ENCODE measurements around the gene TLE2. TPM values are rescaled to one million over a fixed set of nuclear protein-coding genes. Genes with fewer than 3 reads are reported as not detected.
"Not testable (repeated sequence)": the region's sequence is repeated elsewhere in the genome, so short reads cannot be mapped to it uniquely, and the experiment has no call there.

Gene TLE2
- total and polyA plus RNA-seq, 3 donors from 2014 or later = 30.2 to 76.6 (median 70.5) TPM

GRCh38 chr19:3013263-3013725, 15.8 kb downstream of the TLE2 start:
- Histone ChIP-seq H3K4me3 (no peak overlapping the region), H3K4me1 (peaks cover 2% of the 10 kb centered on the region), H3K27me3 (no peaks in the 10 kb centered on the region), H3K36me3 (ENCODE audit: low read depth, missing control alignments) (no peaks in the 10 kb centered on the region), H3K27ac (peak overlapping the region in 1 of 2 donors; percentile 38), H3K9me3 (no peaks in the 10 kb centered on the region)
- intact Hi-C loops (cut with DNase I; ENCODE audit: low total_unique reads) = no loop called here
- 70 to 74% methylated on average over 7 of the region's 7 CpGs for WGBS, 2 donors
- DNase-seq = no peak
- no peak for TF ChIP-seq CTCF (IDR thresholded peaks at IDR 0.05)
- no peak for TF ChIP-seq POLR2A (IDR thresholded peaks at IDR 0.05)

DNA sequence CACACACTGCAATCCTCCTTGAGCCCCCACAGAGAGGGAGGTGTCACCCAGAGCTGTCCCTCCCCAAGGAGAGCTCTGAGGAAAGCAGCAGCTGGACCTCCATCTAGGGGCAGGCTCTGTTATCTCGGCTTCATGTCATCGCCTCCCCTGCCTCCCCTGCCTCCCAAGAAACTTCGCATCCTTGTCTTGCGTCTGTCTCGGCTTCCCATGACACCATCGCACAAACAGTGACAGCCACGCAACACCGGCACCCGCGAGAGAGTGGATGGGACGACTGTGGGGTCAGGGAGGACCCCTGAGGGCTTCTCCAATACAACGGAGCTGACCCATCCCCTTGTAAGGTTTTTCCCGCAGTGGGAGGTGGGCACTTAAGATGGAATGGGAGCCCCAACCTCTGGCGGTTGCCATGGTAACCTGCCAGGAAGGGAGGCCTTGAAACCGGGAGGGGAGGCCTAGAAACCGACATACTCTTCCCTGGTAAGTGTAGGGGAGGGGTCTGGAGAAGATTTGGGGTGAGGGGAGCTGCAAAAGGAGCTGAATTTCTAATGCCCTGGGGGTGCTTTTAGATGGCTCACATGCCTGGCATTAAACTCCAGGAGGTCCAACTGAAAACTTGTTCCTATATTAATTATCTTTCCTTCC, 16.3 kb downstream of the TLE2 start:
- intact Hi-C loops (cut with DNase I; ENCODE audit: low total_unique reads) = no loop called here
- Histone ChIP-seq H3K36me3 (ENCODE audit: low read depth, missing control alignments) (no peaks in the 10 kb centered on the region), H3K27me3 (no peaks in the 10 kb centered on the region), H3K27ac (no peak overlapping the region), H3K9me3 (no peaks in the 10 kb centered on the region), H3K4me3 (no peak overlapping the region), H3K4me1 (peaks cover 2% of the 10 kb centered on the region)
- DNase-seq = peak; percentile 46
- TF ChIP-seq POLR2A (IDR thresholded peaks at IDR 0.05) = no peak
- no peak for TF ChIP-seq CTCF (IDR thresholded peaks at IDR 0.05)
- 72 to 79% methylated on average over 16 of the region's 16 CpGs for WGBS, 2 donors

DNA sequence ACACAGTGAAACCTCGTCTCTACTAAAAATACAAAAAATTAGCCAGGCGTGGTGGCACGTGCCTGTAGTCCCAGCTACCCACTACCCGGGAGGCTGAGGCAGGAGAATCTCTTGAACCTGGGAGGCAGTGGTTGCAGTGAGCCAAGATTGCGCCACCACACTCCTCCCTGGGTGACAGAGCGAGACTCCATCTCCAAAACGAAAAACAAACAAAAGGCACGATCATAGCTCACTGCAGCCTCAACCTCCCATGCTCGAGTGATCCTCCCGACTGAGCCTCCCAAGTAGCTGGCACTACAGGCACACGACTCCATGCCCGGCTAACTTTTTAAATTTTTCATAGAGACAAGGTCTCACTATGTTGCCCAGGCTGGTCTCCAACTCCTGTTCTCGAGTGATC, 17.0 kb downstream of the TLE2 start:
- intact Hi-C loops (cut with DNase I; ENCODE audit: low total_unique reads); H3K27ac ChIP-seq; H3K9me3 ChIP-seq; H3K27me3 ChIP-seq; H3K4me3 ChIP-seq; H3K36me3 ChIP-seq (ENCODE audit: low read depth, missing control alignments); H3K4me1 ChIP-seq; DNase-seq: not testable (repeated sequence)
- 83 to 88% methylated on average over 10 to 13 of the region's 13 CpGs for WGBS, 2 donors

GRCh38 chr19:3010871-3011270, 18.2 kb downstream of the TLE2 start:
- Histone ChIP-seq H3K36me3 (ENCODE audit: low read depth, missing control alignments) (no peaks in the 10 kb centered on the region), H3K4me1 (peaks cover 2% of the 10 kb centered on the region), H3K4me3 (no peak overlapping the region), H3K9me3 (no peaks in the 10 kb centered on the region), H3K27me3 (no peaks in the 10 kb centered on the region), H3K27ac (no peak overlapping the region)
- TF ChIP-seq POLR2A (IDR thresholded peaks at IDR 0.05) = no peak
- no peak for TF ChIP-seq CTCF (IDR thresholded peaks at IDR 0.05)
- DNase-seq = no peak
- intact Hi-C loops (cut with DNase I; ENCODE audit: low total_unique reads) = no loop called here
- 88 to 93% methylated on average over 9 to 13 of the region's 13 CpGs for WGBS, 2 donors

- intact Hi-C loops (cut with DNase I; ENCODE audit: low total_unique reads) = no loop called here
- Histone ChIP-seq H3K27me3 (no peaks in the 10 kb centered on the region), H3K4me3 (no peak overlapping the region), H3K9me3 (no peaks in the 10 kb centered on the region), H3K36me3 (ENCODE audit: low read depth, missing control alignments) (no peaks in the 10 kb centered on the region), H3K4me1 (peaks cover 2% of the 10 kb centered on the region), H3K27ac (no peak overlapping the region)
- WGBS, 2 donors = 72 to 78% methylated on average over 6 of the region's 6 CpGs
- DNase-seq = no peak
- TF ChIP-seq CTCF (IDR thresholded peaks at IDR 0.05) (no peak), POLR2A (IDR thresholded peaks at IDR 0.05) (no peak)
These were observed 20.1 kb downstream of the TLE2 start for GRCh38 chr19:3008994-3009393.

Data from testis (tissue), 3 donors.